ENCODE measurements around the gene SLC33A1.
"Not testable (repeated sequence)": the region's sequence is repeated elsewhere in the genome, so short reads cannot be mapped to it uniquely, and the experiment has no call there.

Gene SLC33A1

DNA sequence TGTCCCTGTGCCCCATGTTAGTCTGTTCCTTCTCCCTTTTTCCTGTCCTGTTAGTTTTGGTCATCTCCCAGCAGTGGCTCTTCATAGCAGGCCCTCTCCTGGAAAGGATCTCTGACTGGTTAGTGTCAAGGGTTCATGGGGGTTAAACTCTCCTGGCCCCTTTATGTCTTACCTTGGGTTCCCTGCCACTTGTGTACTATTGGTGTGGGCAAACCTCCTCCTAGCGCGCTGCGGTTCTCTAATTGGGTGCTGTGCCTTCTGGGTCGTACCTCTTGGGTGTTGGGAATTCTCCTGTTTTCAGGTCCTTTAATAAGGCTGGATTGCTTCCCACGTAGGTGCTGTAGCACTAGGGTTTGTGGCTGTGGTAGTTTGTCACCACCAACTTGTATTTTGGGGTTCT is 35.0 kb upstream of the SLC33A1 start:
- no peak for DNase-seq (ENCODE audit: low read depth)
- TF ChIP-seq MYC (IDR thresholded peaks at IDR 0.05; ENCODE audit: low read depth, low read length) (no peak), POLR2A (IDR thresholded peaks at IDR 0.05; ENCODE audit: extremely low read depth, insufficient read length) (no peak)
- TF ChIP-seq, protein P1, sequence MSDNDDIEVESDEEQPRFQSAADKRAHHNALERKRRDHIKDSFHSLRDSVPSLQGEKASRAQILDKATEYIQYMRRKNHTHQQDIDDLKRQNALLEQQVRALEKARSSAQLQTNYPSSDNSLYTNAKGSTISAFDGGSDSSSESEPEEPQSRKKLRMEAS (IDR thresholded peaks at IDR 0.05; ENCODE audit: low read depth, low read length), result no peak
- TF ChIP-seq, protein P2, sequence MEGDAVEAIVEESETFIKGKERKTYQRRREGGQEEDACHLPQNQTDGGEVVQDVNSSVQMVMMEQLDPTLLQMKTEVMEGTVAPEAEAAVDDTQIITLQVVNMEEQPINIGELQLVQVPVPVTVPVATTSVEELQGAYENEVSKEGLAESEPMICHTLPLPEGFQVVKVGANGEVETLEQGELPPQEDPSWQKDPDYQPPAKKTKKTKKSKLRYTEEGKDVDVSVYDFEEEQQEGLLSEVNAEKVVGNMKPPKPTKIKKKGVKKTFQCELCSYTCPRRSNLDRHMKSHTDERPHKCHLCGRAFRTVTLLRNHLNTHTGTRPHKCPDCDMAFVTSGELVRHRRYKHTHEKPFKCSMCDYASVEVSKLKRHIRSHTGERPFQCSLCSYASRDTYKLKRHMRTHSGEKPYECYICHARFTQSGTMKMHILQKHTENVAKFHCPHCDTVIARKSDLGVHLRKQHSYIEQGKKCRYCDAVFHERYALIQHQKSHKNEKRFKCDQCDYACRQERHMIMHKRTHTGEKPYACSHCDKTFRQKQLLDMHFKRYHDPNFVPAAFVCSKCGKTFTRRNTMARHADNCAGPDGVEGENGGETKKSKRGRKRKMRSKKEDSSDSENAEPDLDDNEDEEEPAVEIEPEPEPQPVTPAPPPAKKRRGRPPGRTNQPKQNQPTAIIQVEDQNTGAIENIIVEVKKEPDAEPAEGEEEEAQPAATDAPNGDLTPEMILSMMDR (IDR thresholded peaks at IDR 0.05; ENCODE audit: low read depth, low read length), result no peak
- no peak overlapping the region for H3K4me3 ChIP-seq (ENCODE audit: low read depth, low read length)

DNA sequence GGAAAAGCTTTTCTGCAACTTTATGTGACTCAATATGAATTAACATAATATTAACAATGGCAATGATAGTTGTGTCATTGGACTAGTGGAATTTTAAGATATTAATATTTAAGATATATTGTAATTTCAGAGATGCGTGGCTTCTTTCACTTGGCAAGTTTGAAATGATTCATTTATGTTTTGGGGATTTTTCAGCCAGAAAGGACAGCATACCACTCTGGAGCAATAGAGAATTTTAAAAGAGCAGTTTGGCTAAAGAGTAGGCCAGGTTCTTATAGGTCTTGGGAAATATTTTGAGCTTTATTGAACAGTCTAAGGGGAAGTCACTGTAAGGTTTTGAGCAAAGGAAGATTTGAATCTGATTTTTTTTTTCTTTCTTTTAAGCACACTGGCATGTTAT is 32.7 kb upstream of the SLC33A1 start:
- no peak for DNase-seq (ENCODE audit: low read depth)
- no peak overlapping the region for H3K4me3 ChIP-seq (ENCODE audit: low read depth, low read length)
- TF ChIP-seq POLR2A (IDR thresholded peaks at IDR 0.05; ENCODE audit: extremely low read depth, insufficient read length) (no peak), MYC (IDR thresholded peaks at IDR 0.05; ENCODE audit: low read depth, low read length) (no peak)
- TF ChIP-seq, protein P1 (IDR thresholded peaks at IDR 0.05; ENCODE audit: low read depth, low read length), result no peak
- TF ChIP-seq, protein P2 (IDR thresholded peaks at IDR 0.05; ENCODE audit: low read depth, low read length), result no peak

DNA sequence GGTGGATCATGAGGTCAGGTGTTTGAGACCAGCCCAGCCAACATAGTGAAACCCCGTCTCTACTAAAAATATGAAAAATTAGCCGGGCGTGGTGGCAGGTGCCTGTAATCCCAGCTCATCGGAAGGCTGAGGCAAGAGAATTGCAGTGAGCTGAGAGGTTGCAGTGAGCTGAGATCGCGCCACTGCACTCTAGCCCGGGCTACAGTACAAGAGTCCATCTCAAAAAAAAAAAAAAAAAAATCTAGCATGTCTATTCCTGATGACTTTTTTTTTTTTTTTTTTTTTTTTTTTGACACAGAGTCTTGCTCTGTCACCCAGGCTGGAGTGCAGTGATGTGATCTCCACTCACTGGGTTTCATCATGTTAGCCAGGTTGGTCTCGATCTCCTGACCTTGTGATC is 32.1 kb upstream of the SLC33A1 start:
- DNase-seq (ENCODE audit: low read depth); H3K4me3 ChIP-seq (ENCODE audit: low read depth, low read length): not testable (repeated sequence)

DNA sequence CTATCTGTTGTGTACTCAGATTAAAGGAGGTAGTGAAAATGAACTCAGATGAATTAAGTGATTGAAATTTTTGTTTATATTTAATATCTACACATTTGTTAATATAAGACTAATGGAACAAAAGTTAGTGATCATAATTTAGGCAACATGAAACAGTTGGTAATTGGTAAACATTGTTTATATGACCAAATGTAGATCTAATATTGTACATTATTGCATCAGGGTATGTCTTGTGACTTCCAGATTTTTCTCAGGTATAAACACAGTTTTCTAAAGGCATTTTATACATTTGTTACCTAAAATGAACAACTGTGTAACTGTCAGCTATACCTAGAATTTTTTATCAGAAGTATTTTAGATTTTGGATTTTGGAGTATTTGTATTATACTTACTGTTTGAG is 31.1 kb upstream of the SLC33A1 start:
- TF ChIP-seq, protein P1 (IDR thresholded peaks at IDR 0.05; ENCODE audit: low read depth, low read length), result no peak
- TF ChIP-seq MYC (IDR thresholded peaks at IDR 0.05; ENCODE audit: low read depth, low read length) (no peak), POLR2A (IDR thresholded peaks at IDR 0.05; ENCODE audit: extremely low read depth, insufficient read length) (no peak)
- TF ChIP-seq, protein P2 (IDR thresholded peaks at IDR 0.05; ENCODE audit: low read depth, low read length), result no peak
- H3K4me3 ChIP-seq (ENCODE audit: low read depth, low read length), result no peak overlapping the region
- DNase-seq (ENCODE audit: low read depth), result no peak

DNA sequence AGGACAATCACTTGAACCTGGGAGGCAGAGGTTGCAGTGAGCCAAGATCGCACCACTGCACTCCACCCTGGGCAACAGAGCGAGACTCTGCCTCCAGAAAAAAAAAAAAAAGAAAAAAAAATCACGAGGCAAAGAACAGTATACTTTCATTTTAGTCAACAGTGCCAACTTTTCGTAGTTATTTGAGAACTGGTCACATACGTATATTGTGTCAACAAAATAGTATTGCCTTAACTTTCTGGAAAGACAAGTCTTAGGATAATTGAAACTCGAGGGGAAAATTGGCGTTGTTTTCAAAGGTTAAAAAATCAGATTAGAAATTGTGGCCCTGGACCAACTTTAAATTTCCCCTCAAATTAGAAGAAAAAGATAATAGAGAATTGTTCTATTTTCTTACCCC is 30.1 kb upstream of the SLC33A1 start:
- TF ChIP-seq POLR2A (IDR thresholded peaks at IDR 0.05; ENCODE audit: extremely low read depth, insufficient read length) (no peak), MYC (IDR thresholded peaks at IDR 0.05; ENCODE audit: low read depth, low read length) (no peak)
- TF ChIP-seq, protein P2 (IDR thresholded peaks at IDR 0.05; ENCODE audit: low read depth, low read length), result no peak
- TF ChIP-seq, protein P1 (IDR thresholded peaks at IDR 0.05; ENCODE audit: low read depth, low read length), result no peak
- no peak overlapping the region for H3K4me3 ChIP-seq (ENCODE audit: low read depth, low read length)
- no peak for DNase-seq (ENCODE audit: low read depth)

DNA sequence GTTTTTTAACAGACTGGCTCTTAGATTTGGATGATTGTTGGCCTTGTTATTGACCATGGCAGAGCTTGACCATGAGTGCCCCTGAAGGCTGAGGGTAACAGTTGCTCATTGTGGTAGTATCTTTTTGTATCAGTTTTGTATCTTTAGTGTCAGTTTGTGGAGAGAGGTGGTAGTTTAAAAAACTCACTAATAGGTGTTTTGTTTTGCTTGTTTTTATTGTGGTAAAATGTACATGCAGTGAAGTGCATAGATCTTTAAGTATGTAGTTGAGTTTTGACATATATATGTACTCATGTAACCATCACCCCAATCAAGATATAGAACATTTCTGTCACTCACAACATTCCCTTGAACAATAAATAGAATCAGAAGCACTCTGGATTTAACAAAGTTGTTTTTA is 26.1 kb upstream of the SLC33A1 start:
- no peak for TF ChIP-seq POLR2A (IDR thresholded peaks at IDR 0.05; ENCODE audit: extremely low read depth, insufficient read length)
- TF ChIP-seq, protein P1 (IDR thresholded peaks at IDR 0.05; ENCODE audit: low read depth, low read length), result no peak
- TF ChIP-seq MYC (IDR thresholded peaks at IDR 0.05; ENCODE audit: low read depth, low read length), result no peak
- TF ChIP-seq, protein P2 (IDR thresholded peaks at IDR 0.05; ENCODE audit: low read depth, low read length), result no peak
- H3K4me3 ChIP-seq (ENCODE audit: low read depth, low read length), result no peak overlapping the region
- DNase-seq (ENCODE audit: low read depth), result no peak

Data from NB4 (cell line).